AG04450 (cell line): Measurements from ENCODE around the gene LHFPL3. TPM values are rescaled to one million over a fixed set of nuclear protein-coding genes. Genes with fewer than 3 reads are reported as not detected.

Experiments used
- CTCF ChIA-PET: fragments of 300-600, 350-600 bp; formaldehyde crosslinking; extraction: SDS; loops from one replicate; lab custom pipeline; 2022; ENCODE audit warnings: antibody characterized with exemption, inconsistent platforms; lab: Charles Lee
- POLR2A ChIA-PET: fragments of 350-600 bp; formaldehyde crosslinking; extraction: SDS; loops from one replicate; lab custom pipeline; 2021; ENCODE audit warnings: antibody characterized with exemption, inconsistent platforms; lab: Yijun Ruan, JAX
- DNase-seq: peaks from one replicate; pipeline ENCODE4 v3.0.0-alpha.2; 2011; ENCODE audit warnings: low read depth, low spot score
- H3K27ac ChIP-seq: one replicate; pipeline ENCODE4 v1.5.1; 2012; ENCODE audit warnings: low read depth, low read length, control low read depth
- H3K27me3 ChIP-seq: one replicate; pipeline ENCODE4 v1.6.0; 2012; ENCODE audit warnings: low read length; ENCODE audit not compliant: control insufficient read depth, insufficient read depth
- H3K4me3 ChIP-seq: 2 replicates; pipeline ENCODE4 v1.5.1; 2011; ENCODE audit warnings: mild to moderate bottlenecking, low read depth, low read length, control low read depth
- H3K9me3 ChIP-seq: 2 replicates; pipeline ENCODE4 v1.5.1; 2012; ENCODE audit warnings: low read length; ENCODE audit not compliant: control insufficient read depth, insufficient read depth
- CTCF ChIP-seq: IDR thresholded peaks from 2 replicates; pipeline ENCODE4 v1.5.1; 2011; ENCODE audit warnings: low read depth, low read length, control low read depth, inconsistent platforms
- polyA plus RNA-seq: library from polyadenylated mRNA; depleted of rRNA; stranded (reverse); fragments of >200 nt; gene quantifications from 2 replicates; pipeline ENCODE4 v1.2.3, GENCODE V29; 2011

LHFPL3 gene
- polyA plus RNA-seq, 1 experiment, result not detected

- Histone ChIP-seq H3K27ac (no peak overlapping the region), H3K27me3 (no peaks in the 10 kb centered on the region), H3K4me3 (no peak overlapping the region), H3K9me3 (no peaks in the 10 kb centered on the region; the same call in 1 of the 2 replicates)
- TF ChIP-seq CTCF, result no peak
- CTCF ChIA-PET, result no interaction called here
- POLR2A ChIA-PET, result no interaction called here
- no peak for DNase-seq
Measured at GRCh38 chr7:104366390-104366789, 38.0 kb downstream of the LHFPL3 start.

- no peak for DNase-seq
- CTCF ChIA-PET, result no interaction called here
- POLR2A ChIA-PET, result no interaction called here
- H3K9me3 ChIP-seq, result no peaks in the 10 kb centered on the region; the same call in 1 of the 2 replicates
- H3K27ac ChIP-seq, result no peak overlapping the region
- no peak for TF ChIP-seq CTCF
- H3K4me3 ChIP-seq, result no peak overlapping the region
- H3K27me3 ChIP-seq, result no peaks in the 10 kb centered on the region
Measured at GRCh38 chr7:104367926-104368325, 39.5 kb downstream of the LHFPL3 start.

- no peak for DNase-seq
- CTCF ChIA-PET, result interaction anchor here (0.8 kb wide), 1 partner anchor 140 kb away, joined by 3 read pairs; no protein-coding TSS in a partner anchor
- POLR2A ChIA-PET, result no interaction called here
- Histone ChIP-seq H3K9me3 (no peaks in the 10 kb centered on the region), H3K4me3 (no peak overlapping the region), H3K27me3 (no peaks in the 10 kb centered on the region), H3K27ac (no peak overlapping the region)
- TF ChIP-seq CTCF, result no peak
Measured at GRCh38 chr7:104371216-104371979, 43.0 kb downstream of the LHFPL3 start.

DNA sequence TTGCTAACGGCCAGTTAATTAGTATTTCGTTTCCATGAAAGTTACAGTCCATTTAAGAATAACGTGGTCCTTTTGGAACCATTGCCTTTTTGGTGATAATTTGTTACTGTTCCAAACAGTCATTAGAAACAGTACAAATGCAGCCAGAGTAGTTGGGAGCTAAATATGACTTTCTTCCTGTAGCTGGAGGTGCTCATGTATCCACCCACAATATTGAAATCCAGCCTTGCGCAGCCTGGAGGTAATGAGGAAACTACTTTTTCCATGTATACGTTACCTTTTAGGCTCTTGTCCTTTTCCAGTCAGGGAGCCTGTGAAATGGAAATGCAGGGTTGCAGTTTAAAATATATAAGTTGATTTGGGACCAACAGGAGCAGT, 43.6 kb downstream of the LHFPL3 start:
- CTCF ChIA-PET, result no interaction called here
- POLR2A ChIA-PET, result no interaction called here
- no peak for DNase-seq

More for the DNA sequence above, 43.6 kb downstream of the LHFPL3 start:
- H3K4me3 ChIP-seq, result no peak overlapping the region
- H3K27ac ChIP-seq, result no peak overlapping the region
- no peak for TF ChIP-seq CTCF
- no peaks in the 10 kb centered on the region for H3K27me3 ChIP-seq
- H3K9me3 ChIP-seq, result no peaks in the 10 kb centered on the region
